ENCODE data around the gene KAT2B. TPM values are rescaled to one million over a fixed set of nuclear protein-coding genes. Genes with fewer than 3 reads are reported as not detected.

KAT2B gene
- total and polyA plus RNA-seq, 12 donors: 11.4 to 104 (median 85.2) TPM

DNA sequence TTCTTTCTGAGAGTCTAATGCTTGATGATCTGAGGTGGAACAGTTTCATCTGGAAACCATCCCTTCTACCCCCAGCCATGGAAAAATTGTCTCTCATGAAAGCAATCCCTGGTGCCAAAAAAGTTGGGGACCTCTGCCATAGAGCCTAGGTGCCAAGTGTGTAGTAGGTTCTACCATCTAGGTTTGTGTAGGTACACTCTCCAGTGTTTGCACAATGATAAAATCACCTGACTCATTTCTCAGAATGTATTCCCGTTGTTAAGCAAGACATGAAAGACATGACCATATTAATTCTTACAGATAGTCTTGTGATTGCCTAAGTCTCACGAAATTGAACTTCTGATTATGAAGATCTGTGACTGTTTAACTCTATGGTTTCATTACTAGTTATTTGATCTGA is 68.6 kb downstream of the KAT2B start:
- no peak overlapping the region for H3K4me3 ChIP-seq
- peaks cover 0 to 11% (median 0%) of the 10 kb centered on the region in 9 donors for H3K4me1 ChIP-seq
- DNase-seq (no peak), ATAC-seq (no peak)
- H3K27ac ChIP-seq: no peak overlapping the region
- no peaks in the 10 kb centered on the region for H3K9me3 ChIP-seq
- WGBS, 2 donors: 87 to 88% methylated on average over 2 of the region's 2 CpGs
- peaks cover 0 to 37% (median 13%) of the 10 kb centered on the region in 9 donors for H3K36me3 ChIP-seq
- H3K27me3 ChIP-seq: no peaks in the 10 kb centered on the region
- intact Hi-C loops (cut with DNase I): loop anchor here in 1 of 10 donors (10.0 kb wide), 2 partner anchors 74 to 224 kb away; no protein-coding TSS in a partner anchor
- TF ChIP-seq, protein P1, sequence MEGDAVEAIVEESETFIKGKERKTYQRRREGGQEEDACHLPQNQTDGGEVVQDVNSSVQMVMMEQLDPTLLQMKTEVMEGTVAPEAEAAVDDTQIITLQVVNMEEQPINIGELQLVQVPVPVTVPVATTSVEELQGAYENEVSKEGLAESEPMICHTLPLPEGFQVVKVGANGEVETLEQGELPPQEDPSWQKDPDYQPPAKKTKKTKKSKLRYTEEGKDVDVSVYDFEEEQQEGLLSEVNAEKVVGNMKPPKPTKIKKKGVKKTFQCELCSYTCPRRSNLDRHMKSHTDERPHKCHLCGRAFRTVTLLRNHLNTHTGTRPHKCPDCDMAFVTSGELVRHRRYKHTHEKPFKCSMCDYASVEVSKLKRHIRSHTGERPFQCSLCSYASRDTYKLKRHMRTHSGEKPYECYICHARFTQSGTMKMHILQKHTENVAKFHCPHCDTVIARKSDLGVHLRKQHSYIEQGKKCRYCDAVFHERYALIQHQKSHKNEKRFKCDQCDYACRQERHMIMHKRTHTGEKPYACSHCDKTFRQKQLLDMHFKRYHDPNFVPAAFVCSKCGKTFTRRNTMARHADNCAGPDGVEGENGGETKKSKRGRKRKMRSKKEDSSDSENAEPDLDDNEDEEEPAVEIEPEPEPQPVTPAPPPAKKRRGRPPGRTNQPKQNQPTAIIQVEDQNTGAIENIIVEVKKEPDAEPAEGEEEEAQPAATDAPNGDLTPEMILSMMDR (IDR thresholded peaks at IDR 0.05): no peak

DNA sequence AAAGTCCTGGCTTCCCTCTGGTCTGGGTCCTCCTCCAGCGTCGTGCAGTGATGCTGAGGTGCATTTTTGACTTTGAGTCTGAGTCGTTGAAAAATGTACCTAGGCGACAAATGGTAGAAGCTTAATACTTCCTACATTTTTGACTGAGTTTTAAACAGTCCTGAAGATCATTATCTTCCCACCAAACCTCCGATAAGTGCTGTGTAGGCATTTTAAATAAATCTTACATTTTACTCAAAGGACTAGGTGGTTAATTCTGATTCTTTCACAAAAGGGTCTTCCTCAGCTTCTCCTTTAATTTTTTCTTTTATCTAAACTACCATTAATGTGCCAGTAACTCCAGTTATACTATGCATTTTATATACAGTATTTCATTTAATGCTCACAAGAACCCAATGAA is 70.6 kb downstream of the KAT2B start:
- H3K27ac ChIP-seq: no peak overlapping the region
- ATAC-seq (no peak), DNase-seq (no peak)
- H3K27me3 ChIP-seq: no peaks in the 10 kb centered on the region
- TF ChIP-seq, protein P1 (IDR thresholded peaks at IDR 0.05): no peak
- 94 to 95% methylated on average over 5 of the region's 5 CpGs for WGBS, 2 donors
- H3K4me1 ChIP-seq: peaks cover 0 to under 1% (median 0%) of the 10 kb centered on the region in 9 donors
- peaks cover 0 to 55% (median 24%) of the 10 kb centered on the region in 9 donors for H3K36me3 ChIP-seq
- no peaks in the 10 kb centered on the region for H3K9me3 ChIP-seq
- H3K4me3 ChIP-seq: no peak overlapping the region
- intact Hi-C loops (cut with DNase I): no loop called here

DNA sequence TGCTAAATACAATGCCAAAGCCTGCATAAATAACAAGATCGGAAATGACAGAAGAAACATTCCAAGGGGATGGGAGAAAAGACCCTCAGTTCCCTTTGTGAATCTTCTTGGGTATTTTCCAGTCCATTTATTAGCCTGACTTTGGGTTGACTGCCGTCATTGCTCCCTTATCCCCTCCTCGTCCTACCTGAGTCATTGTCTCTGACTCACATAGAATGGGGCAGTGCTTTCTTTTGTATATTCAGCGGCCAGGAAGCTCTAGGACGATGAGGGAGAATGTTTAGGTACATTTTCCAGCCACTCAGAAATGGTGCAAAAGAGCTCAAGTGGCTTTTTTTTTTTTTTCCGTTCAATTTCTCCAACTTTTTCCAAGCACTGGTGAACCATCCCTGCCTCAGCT is 71.6 kb downstream of the KAT2B start:
- Histone ChIP-seq H3K4me3 (no peak overlapping the region), H3K36me3 (peaks cover 0 to 66% (median 34%) of the 10 kb centered on the region in 9 donors), H3K27ac (no peak overlapping the region), H3K4me1 (no peaks in the 10 kb centered on the region), H3K27me3 (no peaks in the 10 kb centered on the region), H3K9me3 (no peaks in the 10 kb centered on the region)
- 92 to 93% methylated on average over 6 of the region's 6 CpGs for WGBS, 2 donors
- DNase-seq: no peak
- intact Hi-C loops (cut with DNase I): no loop called here
- no peak for ATAC-seq
- TF ChIP-seq, protein P1 (IDR thresholded peaks at IDR 0.05): no peak

DNA sequence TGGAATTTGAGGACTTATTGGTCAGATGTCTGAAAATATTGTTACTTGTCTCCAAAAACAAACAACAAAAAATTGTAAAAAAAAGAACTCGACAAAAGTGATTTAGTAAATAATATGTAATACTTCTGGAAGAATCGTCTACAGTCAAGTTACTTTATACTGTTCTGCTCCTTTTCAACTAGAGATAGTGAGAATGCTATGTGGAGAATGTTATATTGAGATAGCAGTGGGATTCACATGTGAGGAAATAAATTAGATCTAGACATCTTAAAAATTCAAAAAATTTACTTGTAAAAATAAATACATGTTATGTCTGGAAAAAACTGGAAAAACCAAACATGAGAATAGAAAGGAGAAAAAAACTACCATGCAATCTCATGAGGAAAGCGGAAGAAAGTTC is 80.8 kb downstream of the KAT2B start:
- no peaks in the 10 kb centered on the region for H3K4me1 ChIP-seq
- intact Hi-C loops (cut with DNase I): no loop called here
- H3K27me3 ChIP-seq: no peaks in the 10 kb centered on the region
- no peak overlapping the region for H3K27ac ChIP-seq
- no peaks in the 10 kb centered on the region for H3K9me3 ChIP-seq
- no peak for DNase-seq
- ATAC-seq: no peak
- TF ChIP-seq, protein P1 (IDR thresholded peaks at IDR 0.05): no peak
- 71 to 77% methylated on average over 3 of the region's 3 CpGs for WGBS, 2 donors
- peaks cover 0 to 90% (median 29%) of the 10 kb centered on the region in 9 donors for H3K36me3 ChIP-seq
- H3K4me3 ChIP-seq: no peak overlapping the region
